ENCODE data around the gene TSSK2. TPM values are rescaled to one million over a fixed set of nuclear protein-coding genes. Genes with fewer than 3 reads are reported as not detected.
"Not testable (repeated sequence)": the region's sequence is repeated elsewhere in the genome, so short reads cannot be mapped to it uniquely, and the experiment has no call there.

Gene TSSK2
- polyA plus RNA-seq, 1 donor: not detected

- Histone ChIP-seq H3K4me1 (ENCODE audit: control insufficient read depth, insufficient read depth, low read length) (no peaks in the 10 kb centered on the region), H3K36me3 (ENCODE audit: control insufficient read depth, insufficient read depth, low read length) (no peaks in the 10 kb centered on the region), H3K27me3 (ENCODE audit: control insufficient read depth, insufficient read depth, low read length) (peaks cover 70% of the 10 kb centered on the region), H3K4me3 (ENCODE audit: low read length) (no peak overlapping the region), H3K27ac (ENCODE audit: low read length) (no peak overlapping the region), H3K9me3 (ENCODE audit: control insufficient read depth, low read depth, low read length) (peaks cover 13% of the 10 kb centered on the region)
- no peak for DNase-seq
- WGBS (ENCODE audit: insufficient coverage, low lambda C conversion rate): 0% methylated on average over 3 of the region's 68 CpGs
Measured at GRCh38 chr22:19150482-19151328, 19.6 kb downstream of the TSSK2 start.

- Histone ChIP-seq H3K4me3 (ENCODE audit: low read length) (no peak overlapping the region), H3K9me3 (ENCODE audit: control insufficient read depth, low read depth, low read length) (peaks cover 13% of the 10 kb centered on the region), H3K4me1 (ENCODE audit: control insufficient read depth, insufficient read depth, low read length) (no peaks in the 10 kb centered on the region), H3K36me3 (ENCODE audit: control insufficient read depth, insufficient read depth, low read length) (no peaks in the 10 kb centered on the region), H3K27ac (ENCODE audit: low read length) (no peak overlapping the region), H3K27me3 (ENCODE audit: control insufficient read depth, insufficient read depth, low read length) (peaks cover 72% of the 10 kb centered on the region)
- DNase-seq: no peak
- no CpG with 5 or more reads among the region's 10 CpGs for WGBS (ENCODE audit: insufficient coverage, low lambda C conversion rate)
Measured at GRCh38 chr22:19151329-19152191, 20.5 kb downstream of the TSSK2 start.

- Histone ChIP-seq H3K27ac (ENCODE audit: low read length) (no peak overlapping the region), H3K27me3 (ENCODE audit: control insufficient read depth, insufficient read depth, low read length) (peaks cover 55% of the 10 kb centered on the region), H3K36me3 (ENCODE audit: control insufficient read depth, insufficient read depth, low read length) (no peaks in the 10 kb centered on the region), H3K9me3 (ENCODE audit: control insufficient read depth, low read depth, low read length) (peaks cover 13% of the 10 kb centered on the region), H3K4me3 (ENCODE audit: low read length) (no peak overlapping the region), H3K4me1 (ENCODE audit: control insufficient read depth, insufficient read depth, low read length) (no peaks in the 10 kb centered on the region)
- no CpG with 5 or more reads among the region's 11 CpGs for WGBS (ENCODE audit: insufficient coverage, low lambda C conversion rate)
- no peak for DNase-seq
Measured at GRCh38 chr22:19152942-19153883, 22.1 kb downstream of the TSSK2 start.

GRCh38 chr22:19156109-19156508 is 25.0 kb downstream of the TSSK2 start:
- H3K4me3 ChIP-seq (ENCODE audit: low read length); H3K4me1 ChIP-seq (ENCODE audit: control insufficient read depth, insufficient read depth, low read length); DNase-seq; H3K27ac ChIP-seq (ENCODE audit: low read length); H3K9me3 ChIP-seq (ENCODE audit: control insufficient read depth, low read depth, low read length); H3K36me3 ChIP-seq (ENCODE audit: control insufficient read depth, insufficient read depth, low read length): not testable (repeated sequence)
- H3K27me3 ChIP-seq (ENCODE audit: control insufficient read depth, insufficient read depth, low read length): peaks cover 34% of the 10 kb centered on the region
- WGBS (ENCODE audit: insufficient coverage, low lambda C conversion rate): no CpG with 5 or more reads among the region's 9 CpGs

- peaks cover 20% of the 10 kb centered on the region for H3K27me3 ChIP-seq (ENCODE audit: control insufficient read depth, insufficient read depth, low read length)
- not testable (repeated sequence) for H3K9me3 ChIP-seq (ENCODE audit: control insufficient read depth, low read depth, low read length); H3K4me3 ChIP-seq (ENCODE audit: low read length); H3K4me1 ChIP-seq (ENCODE audit: control insufficient read depth, insufficient read depth, low read length); H3K36me3 ChIP-seq (ENCODE audit: control insufficient read depth, insufficient read depth, low read length); H3K27ac ChIP-seq (ENCODE audit: low read length); DNase-seq
- WGBS (ENCODE audit: insufficient coverage, low lambda C conversion rate): 100% methylated on average over 2 of the region's 11 CpGs
Measured at GRCh38 chr22:19158649-19159048, 27.5 kb downstream of the TSSK2 start.

GRCh38 chr22:19164425-19164824 is 33.3 kb downstream of the TSSK2 start:
- Histone ChIP-seq H3K4me1 (ENCODE audit: control insufficient read depth, insufficient read depth, low read length) (peaks cover under 1% of the 10 kb centered on the region), H3K36me3 (ENCODE audit: control insufficient read depth, insufficient read depth, low read length) (no peaks in the 10 kb centered on the region), H3K27me3 (ENCODE audit: control insufficient read depth, insufficient read depth, low read length) (peaks cover 41% of the 10 kb centered on the region), H3K4me3 (ENCODE audit: low read length) (no peak overlapping the region), H3K9me3 (ENCODE audit: control insufficient read depth, low read depth, low read length) (peaks cover 2% of the 10 kb centered on the region), H3K27ac (ENCODE audit: low read length) (no peak overlapping the region)
- no peak for DNase-seq
- WGBS (ENCODE audit: insufficient coverage, low lambda C conversion rate): 93% methylated on average over 3 of the region's 6 CpGs

GRCh38 chr22:19166421-19166820 is 35.3 kb downstream of the TSSK2 start:
- WGBS (ENCODE audit: insufficient coverage, low lambda C conversion rate): 80% methylated on average over 2 of the region's 8 CpGs
- Histone ChIP-seq H3K27me3 (ENCODE audit: control insufficient read depth, insufficient read depth, low read length) (peaks cover 53% of the 10 kb centered on the region), H3K36me3 (ENCODE audit: control insufficient read depth, insufficient read depth, low read length) (no peaks in the 10 kb centered on the region), H3K9me3 (ENCODE audit: control insufficient read depth, low read depth, low read length) (peaks cover 2% of the 10 kb centered on the region), H3K27ac (ENCODE audit: low read length) (no peak overlapping the region), H3K4me3 (ENCODE audit: low read length) (no peak overlapping the region), H3K4me1 (ENCODE audit: control insufficient read depth, insufficient read depth, low read length) (peaks cover 17% of the 10 kb centered on the region)
- no peak for DNase-seq

GRCh38 chr22:19167106-19167869 is 36.2 kb downstream of the TSSK2 start:
- Histone ChIP-seq H3K9me3 (ENCODE audit: control insufficient read depth, low read depth, low read length) (peaks cover 2% of the 10 kb centered on the region), H3K36me3 (ENCODE audit: control insufficient read depth, insufficient read depth, low read length) (no peaks in the 10 kb centered on the region), H3K4me3 (ENCODE audit: low read length) (no peak overlapping the region), H3K27ac (ENCODE audit: low read length) (no peak overlapping the region), H3K27me3 (ENCODE audit: control insufficient read depth, insufficient read depth, low read length) (peaks cover 48% of the 10 kb centered on the region), H3K4me1 (ENCODE audit: control insufficient read depth, insufficient read depth, low read length) (peaks cover 17% of the 10 kb centered on the region)
- WGBS (ENCODE audit: insufficient coverage, low lambda C conversion rate): no CpG with 5 or more reads among the region's 13 CpGs
- DNase-seq: no peak

- DNase-seq: no peak
- Histone ChIP-seq H3K4me3 (ENCODE audit: low read length) (no peak overlapping the region), H3K9me3 (ENCODE audit: control insufficient read depth, low read depth, low read length) (peaks cover 2% of the 10 kb centered on the region), H3K27ac (ENCODE audit: low read length) (no peak overlapping the region), H3K27me3 (ENCODE audit: control insufficient read depth, insufficient read depth, low read length) (peaks cover 44% of the 10 kb centered on the region), H3K36me3 (ENCODE audit: control insufficient read depth, insufficient read depth, low read length) (no peaks in the 10 kb centered on the region), H3K4me1 (ENCODE audit: control insufficient read depth, insufficient read depth, low read length) (peaks cover 24% of the 10 kb centered on the region)
- no CpG with 5 or more reads among the region's 17 CpGs for WGBS (ENCODE audit: insufficient coverage, low lambda C conversion rate)
Measured at GRCh38 chr22:19168088-19168890, 37.2 kb downstream of the TSSK2 start.
